H1 (cell line): ENCODE data around the gene MARCHF9. TPM values are rescaled to one million over a fixed set of nuclear protein-coding genes. Genes with fewer than 3 reads are reported as not detected.

Experiments
- CTCF ChIA-PET: fragments of 300-600 bp; sonication (Branson Sonifier 250); formaldehyde crosslinking; loops from one replicate; lab custom pipeline; 2021; ENCODE audit not compliant: partially characterized antibody; lab: Charles Lee
- POLR2A ChIA-PET: fragments of 300-600 bp; sonication (Branson Sonifier 250); formaldehyde crosslinking; loops from one replicate; lab custom pipeline; 2021; ENCODE audit warnings: inconsistent platforms; ENCODE audit not compliant: partially characterized antibody; lab: Charles Lee
- DNase-seq, 2 experiments: peaks; one replicate each; pipeline versions ENCODE4 v3.0.0 to v3.0.0-alpha.2; 2010 to 2022; ENCODE audit warnings: low spot score in 2 of 2, low read depth in 1 of 2, mixed read lengths in 1 of 2
- FAIRE-seq: peaks from 2 replicates; lab custom pipeline; 2011; peaks lifted over from hg19 to GRCh38; lab: Jason Lieb, UNC
- H2AFZ ChIP-seq: 2 replicates; pipeline ENCODE4 v1.8.1; 2012; ENCODE audit warnings: low read length, inconsistent platforms
- H2AK5ac ChIP-seq: 2 replicates; pipeline ENCODE4 v1.6.1; 2013; ENCODE audit warnings: low read depth, low read length
- H2BK120ac ChIP-seq: replicated peaks from 2 replicates; pipeline ENCODE3; 2013; ENCODE audit warnings: low read depth, low read length, inconsistent platforms
- H2BK12ac ChIP-seq: 2 replicates; pipeline ENCODE4 v1.6.1; 2013; ENCODE audit warnings: low read depth, low read length
- H2BK15ac ChIP-seq: 2 replicates; pipeline ENCODE4 v1.6.1; 2013; ENCODE audit warnings: low read length
- H2BK20ac ChIP-seq: 2 replicates; pipeline ENCODE4 v1.6.1; 2013; ENCODE audit warnings: low read length
- H2BK5ac ChIP-seq: 2 replicates; pipeline ENCODE4 v1.6.1; 2013; ENCODE audit warnings: low read depth, low read length
- H3K14ac ChIP-seq: 2 replicates; pipeline ENCODE4 v1.6.1; 2013; ENCODE audit warnings: inconsistent platforms; ENCODE audit not compliant: insufficient read length
- H3K18ac ChIP-seq: 2 replicates; pipeline ENCODE4 v1.6.1; 2013; ENCODE audit warnings: low read length; ENCODE audit errors: extremely low read depth
- H3K23ac ChIP-seq: 2 replicates; pipeline ENCODE4 v1.6.1; 2013; ENCODE audit warnings: inconsistent platforms; ENCODE audit not compliant: insufficient read length
- H3K23me2 ChIP-seq: 2 replicates; pipeline ENCODE4 v1.6.1; 2013; ENCODE audit warnings: low read depth, low read length
- H3K27ac ChIP-seq: 2 replicates; pipeline ENCODE4 v1.6.1; 2011; ENCODE audit warnings: low read depth, low read length, inconsistent platforms
- H3K27me3 ChIP-seq, 4 experiments: replicated peaks in 1 of 4; 1 replicate in 1 of 4; 2 replicates in 3 of 4; pipeline versions ENCODE4 v1.6.1 to v1.8.1; 2011 to 2013; ENCODE audit warnings: low read length in 3 of 4, mild to moderate bottlenecking in 3 of 4, inconsistent platforms in 2 of 4, mixed read lengths in 2 of 4, moderate library complexity in 1 of 4; ENCODE audit not compliant: control insufficient read depth in 3 of 4, insufficient read depth in 3 of 4; ENCODE audit errors: extremely low read depth in 1 of 4
- H3K36me3 ChIP-seq, 4 experiments: 2 replicates each; pipeline versions ENCODE4 v1.6.1 to v1.8.1; 2011 to 2013; ENCODE audit warnings: mild to moderate bottlenecking in 4 of 4, low read length in 3 of 4, moderate library complexity in 2 of 4, control low read depth in 1 of 4, inconsistent platforms in 1 of 4; ENCODE audit not compliant: insufficient read depth in 4 of 4, control insufficient read depth in 2 of 4
- H3K4ac ChIP-seq: replicated peaks from 2 replicates; pipeline ENCODE3; 2013; ENCODE audit warnings: low read length, low read depth, mixed read lengths, inconsistent platforms; ENCODE audit not compliant: insufficient read length
- H3K4me1 ChIP-seq, 4 experiments: replicated peaks in 1 of 4; 1 replicate in 1 of 4; 2 replicates in 3 of 4; pipeline versions ENCODE4 v1.6.1 to v1.8.1; 2011 to 2013; ENCODE audit warnings: low read length in 3 of 4, inconsistent platforms in 2 of 4, mixed read lengths in 1 of 4; ENCODE audit not compliant: insufficient read depth in 4 of 4, control insufficient read depth in 3 of 4
- H3K4me2 ChIP-seq, 2 experiments: 2 replicates each; pipeline versions ENCODE4 v1.6.1 to v1.8.1; 2011 to 2013; ENCODE audit warnings: low read depth in 2 of 2, low read length in 2 of 2, control low read depth in 1 of 2, inconsistent platforms in 1 of 2, mild to moderate bottlenecking in 1 of 2; ENCODE audit not compliant: insufficient read depth in 1 of 2
- H3K4me3 ChIP-seq, 4 experiments: fragments of 200-600, 300-600 bp in 1 of 4; sonication (generic), shearing (Covaris generic), sonication (Bioruptor Twin) in 1 of 4; 2 replicates each; pipeline versions ENCODE4 v1.5.1 to v1.8.1; 2011 to 2016; ENCODE audit warnings: low read length in 4 of 4, low read depth in 3 of 4, control low read depth in 2 of 4, inconsistent platforms in 2 of 4, mild to moderate bottlenecking in 2 of 4, mixed read lengths in 1 of 4, moderate library complexity in 1 of 4; ENCODE audit not compliant: insufficient read depth in 2 of 4; ENCODE audit errors: extremely low read depth in 1 of 4
- H3K56ac ChIP-seq: replicated peaks from 2 replicates; pipeline ENCODE3; 2013; ENCODE audit warnings: low read depth, mild to moderate bottlenecking, mixed read lengths, low read length, inconsistent platforms; ENCODE audit not compliant: insufficient read length
- H3K79me1 ChIP-seq: 2 replicates; pipeline ENCODE4 v1.6.1; 2013; ENCODE audit warnings: low read depth, low read length, control low read depth
- H3K79me2 ChIP-seq, 2 experiments: 2 replicates each; pipeline versions ENCODE4 v1.6.1 to v1.8.1; 2012 to 2013; ENCODE audit warnings: low read length in 2 of 2, mild to moderate bottlenecking in 2 of 2, inconsistent platforms in 1 of 2; ENCODE audit not compliant: insufficient read depth in 2 of 2, control insufficient read depth in 1 of 2
- H3K9ac ChIP-seq, 4 experiments: replicated peaks in 1 of 4; 1 replicate in 1 of 4; 2 replicates in 3 of 4; pipeline versions ENCODE4 v1.6.1 to v1.8.1; 2011 to 2013; ENCODE audit warnings: low read depth in 3 of 4, low read length in 3 of 4, control low read depth in 2 of 4, mild to moderate bottlenecking in 2 of 4, moderate library complexity in 2 of 4, inconsistent platforms in 1 of 4; ENCODE audit errors: extremely low read depth in 1 of 4
- H3K9me3 ChIP-seq, 2 experiments: 2 replicates each; pipeline versions ENCODE4 v1.6.1 to v1.8.1; 2012 to 2013; ENCODE audit warnings: mild to moderate bottlenecking in 2 of 2, moderate library complexity in 2 of 2, control low read depth in 1 of 2, inconsistent platforms in 1 of 2, low read depth in 1 of 2, low read length in 1 of 2, mixed read lengths in 1 of 2; ENCODE audit not compliant: insufficient read depth in 2 of 2
- H4K20me1 ChIP-seq, 2 experiments: replicated peaks in 1 of 2; 2 replicates each; pipeline versions ENCODE3 to v1.8.1; 2011 to 2013; ENCODE audit warnings: inconsistent platforms in 2 of 2, low read length in 2 of 2, mild to moderate bottlenecking in 1 of 2; ENCODE audit not compliant: insufficient read depth in 2 of 2, control insufficient read depth in 1 of 2
- H4K5ac ChIP-seq: 2 replicates; pipeline ENCODE4 v1.6.1; 2013; ENCODE audit warnings: low read length, low read depth, mixed read lengths, inconsistent platforms; ENCODE audit not compliant: insufficient read length
- H4K8ac ChIP-seq: 2 replicates; pipeline ENCODE4 v1.8.0; 2013; ENCODE audit warnings: mild to moderate bottlenecking, moderate library complexity, low read length, inconsistent platforms; ENCODE audit not compliant: insufficient read depth; ENCODE audit errors: extremely low read depth
- H4K91ac ChIP-seq: replicated peaks from 2 replicates; pipeline ENCODE3; 2013; ENCODE audit warnings: low read length, mixed read lengths, inconsistent platforms; ENCODE audit not compliant: insufficient read length
- CHD2 ChIP-seq: IDR thresholded peaks from 2 replicates; pipeline ENCODE4 v1.6.1; 2012; ENCODE audit warnings: low read length, improper control_type of control experiment
- CREB1 ChIP-seq: IDR thresholded peaks from 2 replicates; pipeline ENCODE4 v1.6.1; 2012; ENCODE audit warnings: inconsistent platforms
- KDM5A ChIP-seq: fragments of 200-600 bp; IDR thresholded peaks from 2 replicates; pipeline ENCODE4 v1.7.1; 2012; ENCODE audit warnings: mild to moderate bottlenecking, low read length, inconsistent platforms, mixed read lengths
- MAX ChIP-seq: IDR thresholded peaks from 2 replicates; pipeline ENCODE4 v1.6.1; 2012; ENCODE audit warnings: inconsistent platforms
- NRF1 ChIP-seq: IDR thresholded peaks from 2 replicates; pipeline ENCODE4 v1.6.1; 2011; ENCODE audit warnings: mild to moderate bottlenecking, low read depth, low read length, improper control_type of control experiment
- RFX5 ChIP-seq: IDR thresholded peaks from 2 replicates; pipeline ENCODE4 v1.6.1; 2011; ENCODE audit warnings: low read depth, low read length, improper control_type of control experiment, borderline replicate concordance
- RXRA ChIP-seq: IDR thresholded peaks from 2 replicates; pipeline ENCODE4 v1.6.1; 2011; ENCODE audit warnings: low read depth, mild to moderate bottlenecking, low read length, moderate library complexity; ENCODE audit not compliant: insufficient read depth
- SIN3A ChIP-seq, 2 experiments: IDR thresholded peaks in 1 of 2; conservative IDR thresholded peaks in 1 of 2; 2 replicates each; pipeline ENCODE4 v1.6.1; 2011 to 2012; ENCODE audit warnings: low read length in 2 of 2, improper control_type of control experiment in 1 of 2, low read depth in 1 of 2, mild to moderate bottlenecking in 1 of 2
- SP1 ChIP-seq: IDR thresholded peaks from 2 replicates; pipeline ENCODE4 v1.6.1; 2011; ENCODE audit warnings: low read depth, low read length
- TEAD4 ChIP-seq: IDR thresholded peaks from 2 replicates; pipeline ENCODE4 v1.6.1; 2012; ENCODE audit warnings: low read depth, low read length, inconsistent platforms, mixed read lengths
- WGBS, 2 experiments: shearing (Covaris generic) in 1 of 2; methylation state at CpG; one replicate each; pipeline versions ENCODE4 v1.1.6 to v1.1.7; 2013 to 2015; ENCODE audit warnings: low lambda C conversion rate in 2 of 2, mixed read lengths in 2 of 2, inconsistent platforms in 1 of 2, low coverage in 1 of 2, missing lambda C conversion rate in 1 of 2; ENCODE audit not compliant: insufficient replicate concordance in 2 of 2, insufficient coverage in 1 of 2, insufficient read length in 1 of 2; ENCODE audit errors: extremely low coverage in 1 of 2, missing lambda C conversion rate in 1 of 2; 5-methylcytosine and 5-hydroxymethylcytosine counted together
- polyA plus RNA-seq, 7 experiments: library from polyadenylated mRNA; depleted of rRNA in 3 of 7; stranded (reverse) in 5 of 7; unstranded in 2 of 7; fragments of >200 nt in 5 of 7; fragments of 200-250 nt in 2 of 7; gene quantifications; 1 replicate in 5 of 7; 2 replicates in 1 of 7; 4 replicates in 1 of 7; pipeline versions ENCODE4 v1.2.1 to v1.2.3, GENCODE V29; 2011 to 2013; ENCODE audit warnings: missing spikeins in 2 of 7, mixed read lengths in 2 of 7
- total RNA-seq: library from RNA; stranded (reverse); fragmentation: NEBNext Ultra II Directional; extraction: Animal tissue kit (Norgen Biotek cat#: 25700); gene quantifications from 2 replicates; pipeline ENCODE4 v1.2.1, GENCODE V29; 2021

MARCHF9 gene
- total and polyA plus RNA-seq, 2 of the 8 experiments (the other 6 are each of a cell fraction or from before 2014, with no cell fraction given) = 6.4 to 7.8 TPM

- H3K27me3 ChIP-seq = peaks cover 46 to 80% (median 75%) of the 10 kb centered on the region in 4 experiments
- H4K91ac ChIP-seq = no peak within 1 kb of the TSS
- no peak for TF ChIP-seq RXRA
- peak; percentile 52; the same call in 1 of the 2 replicates for TF ChIP-seq RFX5
- TF ChIP-seq SIN3A (conservative IDR thresholded peaks at IDR 0.05 in 1 of 2, IDR thresholded peaks at IDR 0.05 in 1 of 2; ENCODE audit: low read depth in 1 of 2, low read length in 2 of 2) = peak in 1 of 2 experiments; percentile 40; a peak in 1 of 4 replicates
- TF ChIP-seq SP1 = peak; percentile 99
- TF ChIP-seq KDM5A = no peak
- 0 out of 2 replicates have a peak, but pooled peaks have one; percentile 17 for TF ChIP-seq MAX
- no peak for TF ChIP-seq NRF1
- peak; percentile 58; the same call in 1 of the 2 replicates for TF ChIP-seq CHD2
- peak; percentile 38; the same call in 1 of the 2 replicates for TF ChIP-seq CREB1
- peak; percentile 34; the same call in 1 of the 2 replicates for TF ChIP-seq TEAD4
- H3K14ac ChIP-seq = no peak within 1 kb of the TSS
- no peak within 1 kb of the TSS for H3K23ac ChIP-seq
- no peak within 1 kb of the TSS for H2AFZ ChIP-seq
- H3K18ac ChIP-seq = no peak within 1 kb of the TSS; the same call in 1 of the 2 replicates
- no peak within 1 kb of the TSS for H3K4ac ChIP-seq
- 3% methylated on average over 10 of the region's 36 CpGs; no CpG with 5 or more reads in 1 of the 2 experiments for WGBS, 2 experiments
- H3K4me2 ChIP-seq = peak within 1 kb of the TSS; percentile 79 to 93
- H3K9me3 ChIP-seq = no peaks in the 10 kb centered on the region; a peak in 1 of 4 replicates
- H3K4me3 ChIP-seq = peak within 1 kb of the TSS; percentile 31 to 76 (median 43)
- H2AK5ac ChIP-seq = no peak within 1 kb of the TSS
- peaks cover 2% of the 10 kb centered on the region; the same call in 1 of the 2 replicates for H3K23me2 ChIP-seq
- no peak within 1 kb of the TSS for H2BK5ac ChIP-seq
- H3K4me1 ChIP-seq = peaks cover 6 to 29% (median 12%) of the 10 kb centered on the region in 4 experiments; a peak in 6 of 7 replicates
- H2BK12ac ChIP-seq = no peak within 1 kb of the TSS
- no peak within 1 kb of the TSS for H2BK20ac ChIP-seq
- no peak within 1 kb of the TSS for H3K9ac ChIP-seq
- no peak within 1 kb of the TSS for H4K5ac ChIP-seq
- H2BK120ac ChIP-seq = no peak within 1 kb of the TSS
- no peak within 1 kb of the TSS for H4K8ac ChIP-seq
- FAIRE-seq (peak; percentile 19), DNase-seq (peak in 1 of 2 experiments; percentile 82)
- H4K20me1 ChIP-seq = peaks cover 0 to 17% of the 10 kb centered on the region in 2 experiments
- peaks cover 0 to 6% (median 0%) of the 10 kb centered on the region in 4 experiments; a peak in 1 of 8 replicates for H3K36me3 ChIP-seq
- no peak within 1 kb of the TSS for H3K27ac ChIP-seq
- POLR2A ChIA-PET = interaction anchor here (0.7 to 5.2 kb wide), 8 partner anchors 11 to 133 kb away, joined by 3 to 59 read pairs (median 6); partner anchors contain the start of genes CDK4 and OS9
- H3K56ac ChIP-seq = no peak within 1 kb of the TSS
- no peaks in the 10 kb centered on the region for H3K79me2 ChIP-seq
- no peaks in the 10 kb centered on the region for H3K79me1 ChIP-seq
- 0 out of 2 replicates have a peak within 1 kb of the TSS, but pooled peaks have one; percentile 48 for H2BK15ac ChIP-seq
- CTCF ChIA-PET = interaction anchor here (0.6 to 11.2 kb wide), 8 partner anchors 16 to 264 kb away, joined by 3 to 149 read pairs (median 4); partner anchors contain the start of gene CYP27B1
Observed at GRCh38 chr12:57738661-57739237, 16.2 kb upstream of the MARCHF9 start, which contains the start of gene AGAP2. Gene AGAP2, minus strand, starts transcription at chr12:57738742. Its CDS starts 496 bp downstream, at chr12:57738246.
